Vagina (tissue), 2 donors: ENCODE results near the gene TOGARAM2.

ENCODE experiments used
- POLR2A ChIP-seq, 2 donors: fragments of 450-650 bp; IDR thresholded peaks; one replicate each; pipeline ENCODE4 v1.6.1; 2017; ENCODE audit warnings: antibody characterized with exemption in 2 of 2, mild to moderate bottlenecking in 2 of 2, moderate library complexity in 2 of 2
- POLR2AphosphoS5 ChIP-seq, 2 donors: sonication (generic); formaldehyde crosslinking; IDR thresholded peaks; one replicate each; pipeline ENCODE4 v1.9.0; 2017; ENCODE audit warnings: antibody characterized with exemption in 2 of 2, mild to moderate bottlenecking in 2 of 2, low read depth in 1 of 2; ENCODE audit not compliant: insufficient read depth in 1 of 2
- TF ChIP-seq, protein P1 (sequence below), 3 experiments: fragments of 450-650 bp in 2 of 3; fragments of 200-600 bp in 1 of 3; sonication (generic) in 1 of 3; IDR thresholded peaks; one replicate each; pipeline ENCODE4 v1.5.1; 2017 to 2019; ENCODE audit warnings: antibody characterized with exemption in 3 of 3, mild to moderate bottlenecking in 2 of 3, moderate library complexity in 2 of 3

DNA sequence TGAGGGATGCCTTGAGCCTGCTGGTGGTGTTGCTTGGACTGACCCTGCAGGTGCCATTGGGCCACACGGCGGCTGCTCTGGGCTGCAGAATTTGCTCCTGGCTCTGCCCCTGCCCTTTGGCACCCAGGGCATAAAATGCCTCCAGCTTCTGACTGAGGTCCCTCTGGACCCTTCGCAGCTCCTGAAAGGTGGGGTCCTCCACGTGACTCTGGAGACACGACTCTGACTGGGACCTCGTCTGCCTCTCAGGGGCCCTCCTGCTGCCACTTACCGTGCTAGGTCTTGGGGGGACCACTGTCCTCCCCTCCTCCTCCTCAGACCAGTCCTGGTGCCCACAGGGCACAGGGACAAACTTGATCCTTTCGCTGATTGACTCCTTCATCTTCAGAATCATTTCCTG lies 91.2 kb downstream of the TOGARAM2 start:
- TF ChIP-seq, protein P1, sequence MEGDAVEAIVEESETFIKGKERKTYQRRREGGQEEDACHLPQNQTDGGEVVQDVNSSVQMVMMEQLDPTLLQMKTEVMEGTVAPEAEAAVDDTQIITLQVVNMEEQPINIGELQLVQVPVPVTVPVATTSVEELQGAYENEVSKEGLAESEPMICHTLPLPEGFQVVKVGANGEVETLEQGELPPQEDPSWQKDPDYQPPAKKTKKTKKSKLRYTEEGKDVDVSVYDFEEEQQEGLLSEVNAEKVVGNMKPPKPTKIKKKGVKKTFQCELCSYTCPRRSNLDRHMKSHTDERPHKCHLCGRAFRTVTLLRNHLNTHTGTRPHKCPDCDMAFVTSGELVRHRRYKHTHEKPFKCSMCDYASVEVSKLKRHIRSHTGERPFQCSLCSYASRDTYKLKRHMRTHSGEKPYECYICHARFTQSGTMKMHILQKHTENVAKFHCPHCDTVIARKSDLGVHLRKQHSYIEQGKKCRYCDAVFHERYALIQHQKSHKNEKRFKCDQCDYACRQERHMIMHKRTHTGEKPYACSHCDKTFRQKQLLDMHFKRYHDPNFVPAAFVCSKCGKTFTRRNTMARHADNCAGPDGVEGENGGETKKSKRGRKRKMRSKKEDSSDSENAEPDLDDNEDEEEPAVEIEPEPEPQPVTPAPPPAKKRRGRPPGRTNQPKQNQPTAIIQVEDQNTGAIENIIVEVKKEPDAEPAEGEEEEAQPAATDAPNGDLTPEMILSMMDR (IDR thresholded peaks at IDR 0.05), result no peak
- TF ChIP-seq POLR2AphosphoS5 (IDR thresholded peaks at IDR 0.05; ENCODE audit: insufficient read depth in 1 of 2, low read depth in 1 of 2) (no peak), POLR2A (IDR thresholded peaks at IDR 0.05) (no peak)
